ENCODE measurements around the gene C2CD4D. TPM values are rescaled to one million over a fixed set of nuclear protein-coding genes. Genes with fewer than 3 reads are reported as not detected.

Gene C2CD4D
- polyA plus RNA-seq, 1 experiment: not detected

DNA sequence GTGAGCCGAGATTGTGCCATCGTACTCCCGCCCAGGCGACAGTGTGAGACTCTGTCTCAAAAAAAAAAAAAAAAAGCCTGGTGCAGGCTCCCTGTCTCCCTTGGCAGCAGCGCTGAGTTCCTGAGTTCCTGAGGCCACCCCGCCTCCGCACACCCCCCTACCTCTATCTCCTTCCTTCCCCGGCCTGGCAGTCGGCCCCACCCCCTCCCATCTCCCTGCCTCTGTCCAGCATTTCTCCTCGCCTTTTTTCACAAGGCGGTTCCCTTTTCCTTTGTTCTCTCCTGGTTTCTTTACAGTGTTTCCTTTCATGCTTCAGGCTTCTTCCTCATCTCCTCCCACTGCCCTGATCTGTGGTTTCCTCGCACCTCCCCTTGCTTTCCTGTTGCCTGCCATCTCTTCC, 10.7 kb downstream of the C2CD4D start:
- TF ChIP-seq, protein P1, sequence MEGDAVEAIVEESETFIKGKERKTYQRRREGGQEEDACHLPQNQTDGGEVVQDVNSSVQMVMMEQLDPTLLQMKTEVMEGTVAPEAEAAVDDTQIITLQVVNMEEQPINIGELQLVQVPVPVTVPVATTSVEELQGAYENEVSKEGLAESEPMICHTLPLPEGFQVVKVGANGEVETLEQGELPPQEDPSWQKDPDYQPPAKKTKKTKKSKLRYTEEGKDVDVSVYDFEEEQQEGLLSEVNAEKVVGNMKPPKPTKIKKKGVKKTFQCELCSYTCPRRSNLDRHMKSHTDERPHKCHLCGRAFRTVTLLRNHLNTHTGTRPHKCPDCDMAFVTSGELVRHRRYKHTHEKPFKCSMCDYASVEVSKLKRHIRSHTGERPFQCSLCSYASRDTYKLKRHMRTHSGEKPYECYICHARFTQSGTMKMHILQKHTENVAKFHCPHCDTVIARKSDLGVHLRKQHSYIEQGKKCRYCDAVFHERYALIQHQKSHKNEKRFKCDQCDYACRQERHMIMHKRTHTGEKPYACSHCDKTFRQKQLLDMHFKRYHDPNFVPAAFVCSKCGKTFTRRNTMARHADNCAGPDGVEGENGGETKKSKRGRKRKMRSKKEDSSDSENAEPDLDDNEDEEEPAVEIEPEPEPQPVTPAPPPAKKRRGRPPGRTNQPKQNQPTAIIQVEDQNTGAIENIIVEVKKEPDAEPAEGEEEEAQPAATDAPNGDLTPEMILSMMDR (IDR thresholded peaks at IDR 0.05; ENCODE audit: insufficient read depth, low read depth, low read length): no peak
- Histone ChIP-seq H3K4me3 (ENCODE audit: low read depth, low read length) (no peak overlapping the region), H3K27me3 (ENCODE audit: control insufficient read depth, insufficient read depth, low read length) (peaks cover 21% of the 10 kb centered on the region), H3K36me3 (ENCODE audit: control insufficient read depth, insufficient read depth, low read length) (no peaks in the 10 kb centered on the region)
- DNase-seq (ENCODE audit: low read depth): no peak
- ChIA-PET CTCF (no interaction called here), POLR2A (no interaction called here)

DNA sequence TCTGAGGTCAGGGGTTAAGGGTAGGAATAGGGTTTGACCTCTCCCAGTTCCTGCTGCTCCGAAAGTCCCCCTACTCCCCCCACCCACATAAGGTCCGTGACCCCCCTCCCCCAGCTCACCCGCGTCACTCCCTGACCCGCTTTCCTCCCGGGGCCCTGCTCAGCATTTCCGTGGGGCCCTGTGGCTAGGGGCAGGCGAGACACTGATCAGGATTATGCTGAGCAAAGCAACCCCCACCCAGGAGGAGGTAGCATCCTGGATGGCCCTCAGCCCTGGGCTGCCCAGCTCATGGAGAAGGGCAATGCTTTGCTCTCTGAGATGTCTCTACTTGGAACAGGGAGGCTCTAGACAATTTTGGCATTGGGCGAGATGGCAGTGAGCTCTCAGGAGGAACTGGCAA, 11.8 kb downstream of the C2CD4D start:
- Histone ChIP-seq H3K4me3 (ENCODE audit: low read depth, low read length) (no peak overlapping the region), H3K36me3 (ENCODE audit: control insufficient read depth, insufficient read depth, low read length) (no peaks in the 10 kb centered on the region), H3K27me3 (ENCODE audit: control insufficient read depth, insufficient read depth, low read length) (peaks cover 20% of the 10 kb centered on the region)
- ChIA-PET CTCF (no interaction called here), POLR2A (no interaction called here)
- TF ChIP-seq, protein P1 (IDR thresholded peaks at IDR 0.05; ENCODE audit: insufficient read depth, low read depth, low read length): no peak
- DNase-seq (ENCODE audit: low read depth): no peak

DNA sequence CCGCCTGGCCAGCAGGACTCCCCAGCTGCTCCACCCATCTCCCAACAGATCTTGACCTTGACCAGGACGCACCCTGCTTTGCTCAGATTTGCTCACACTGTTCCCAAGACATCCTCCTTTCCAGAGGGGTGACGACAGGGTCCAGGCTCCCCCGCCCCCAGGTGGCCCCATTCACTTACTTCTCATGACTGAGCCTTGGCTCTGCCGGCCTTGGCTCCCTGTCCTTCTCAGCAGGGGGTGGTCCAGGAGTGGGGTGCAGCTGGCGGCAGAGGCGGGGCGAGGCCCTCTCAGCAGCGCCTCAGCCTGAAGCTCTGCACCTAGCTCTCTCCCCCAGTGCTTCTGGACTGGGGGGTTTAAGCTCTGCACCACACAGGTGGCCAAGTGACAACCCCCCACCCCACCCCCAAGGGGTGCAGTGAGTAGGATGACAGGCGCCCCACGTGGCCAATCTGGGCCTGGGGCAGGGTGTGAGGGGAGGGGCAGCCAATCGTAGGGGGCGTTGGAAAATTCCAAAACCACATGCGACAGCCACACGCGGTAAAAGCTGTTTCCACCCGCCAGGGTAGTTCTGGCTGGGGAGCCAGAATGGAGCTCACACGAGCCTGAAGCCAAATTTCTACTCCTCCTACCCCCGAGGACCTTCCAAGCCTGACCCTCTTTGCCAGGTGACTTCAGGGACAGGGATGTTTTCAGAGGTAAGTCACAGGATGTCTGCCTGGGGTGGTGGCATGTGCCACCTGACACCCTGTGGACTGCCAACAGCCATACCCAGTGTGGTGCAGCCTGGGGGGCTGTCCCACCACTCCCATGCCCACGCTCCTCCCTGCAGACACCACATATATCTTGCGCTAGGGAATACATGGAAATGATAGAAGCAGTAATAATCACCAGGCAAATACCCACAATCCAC, 13.6 kb downstream of the C2CD4D start:
- TF ChIP-seq, protein P1 (IDR thresholded peaks at IDR 0.05; ENCODE audit: insufficient read depth, low read depth, low read length): no peak
- H3K27me3 ChIP-seq (ENCODE audit: control insufficient read depth, insufficient read depth, low read length): peaks cover 21% of the 10 kb centered on the region
- ChIA-PET POLR2A (no interaction called here), CTCF (no interaction called here)
- no peak overlapping the region for H3K4me3 ChIP-seq (ENCODE audit: low read depth, low read length)
- DNase-seq (ENCODE audit: low read depth): no peak
- H3K36me3 ChIP-seq (ENCODE audit: control insufficient read depth, insufficient read depth, low read length): no peaks in the 10 kb centered on the region

DNA sequence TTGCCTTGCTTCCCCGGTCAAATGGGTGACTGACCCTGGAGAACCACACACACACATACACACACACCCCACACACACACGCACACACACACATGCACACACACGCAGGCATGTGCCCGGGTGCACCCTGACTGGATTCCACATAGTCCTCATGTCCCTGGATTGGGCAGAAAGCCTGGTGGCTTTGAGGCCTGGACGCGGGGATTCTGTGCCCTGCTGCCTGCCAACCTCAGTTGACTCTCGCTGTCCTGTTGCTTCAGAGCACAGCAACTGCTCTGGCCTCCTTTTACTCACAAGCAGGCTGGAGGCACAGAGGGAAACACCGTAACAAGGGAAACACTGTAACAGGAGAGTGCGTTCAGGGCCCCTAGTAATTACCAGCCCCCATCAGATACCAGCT, 14.4 kb downstream of the C2CD4D start:
- POLR2A ChIA-PET: no interaction called here
- TF ChIP-seq, protein P1 (IDR thresholded peaks at IDR 0.05; ENCODE audit: insufficient read depth, low read depth, low read length): no peak
- CTCF ChIA-PET: no interaction called here
- H3K27me3 ChIP-seq (ENCODE audit: control insufficient read depth, insufficient read depth, low read length): peaks cover 21% of the 10 kb centered on the region
- H3K4me3 ChIP-seq (ENCODE audit: low read depth, low read length): no peak overlapping the region
- DNase-seq (ENCODE audit: low read depth): no peak
- no peaks in the 10 kb centered on the region for H3K36me3 ChIP-seq (ENCODE audit: control insufficient read depth, insufficient read depth, low read length)

DNA sequence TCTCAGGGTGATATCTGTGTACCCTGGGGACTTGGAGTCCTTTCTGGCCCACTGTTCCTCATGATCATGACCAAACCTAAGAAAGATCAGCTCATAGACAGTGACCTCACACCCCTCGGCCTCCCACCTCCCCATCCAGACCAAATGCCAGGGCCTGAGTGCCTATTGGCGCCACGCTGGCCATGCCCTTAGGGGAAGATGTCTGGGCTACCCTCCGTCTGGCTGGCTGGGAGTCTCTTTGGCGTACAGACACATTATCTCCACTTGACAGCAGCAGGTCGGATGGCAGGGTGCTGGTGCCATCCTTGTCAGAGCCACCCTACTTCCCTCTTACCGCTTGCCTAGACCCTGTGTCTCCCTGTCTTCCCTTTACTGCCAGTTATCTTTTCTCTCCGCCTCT, 16.4 kb downstream of the C2CD4D start:
- no peak overlapping the region for H3K4me3 ChIP-seq (ENCODE audit: low read depth, low read length)
- TF ChIP-seq, protein P1 (IDR thresholded peaks at IDR 0.05; ENCODE audit: insufficient read depth, low read depth, low read length): no peak
- ChIA-PET POLR2A (no interaction called here), CTCF (no interaction called here)
- peaks cover 23% of the 10 kb centered on the region for H3K27me3 ChIP-seq (ENCODE audit: control insufficient read depth, insufficient read depth, low read length)
- no peaks in the 10 kb centered on the region for H3K36me3 ChIP-seq (ENCODE audit: control insufficient read depth, insufficient read depth, low read length)
- DNase-seq (ENCODE audit: low read depth): no peak
